HG03139 (cell line): ENCODE data around the gene CDX1.

Source experiments
- ATAC-seq: cut with Tn5 transposase; IDR thresholded peaks from one replicate; pipeline ENCODE4 v1.9.1; 2021; ENCODE audit not compliant: unreplicated experiment

CDX1 gene

GRCh38 chr5:150162142-150162513, 4.5 kb upstream of the CDX1 start:
- ATAC-seq, result no peak

- ATAC-seq, result no peak
Measured at GRCh38 chr5:150163035-150163434, 3.5 kb upstream of the CDX1 start.

GRCh38 chr5:150163547-150164059, 3.0 kb upstream of the CDX1 start:
- ATAC-seq, result no peak

GRCh38 chr5:150164211-150164980, 2.2 kb upstream of the CDX1 start:
- no peak for ATAC-seq

GRCh38 chr5:150166037-150166649, 435 bp upstream of the CDX1 start:
- no peak for ATAC-seq

GRCh38 chr5:150167512-150167850, 903 bp downstream of the CDX1 start:
- ATAC-seq, result no peak

GRCh38 chr5:150167908-150168307, 1.3 kb downstream of the CDX1 start:
- no peak for ATAC-seq

GRCh38 chr5:150168864-150169263, 2.3 kb downstream of the CDX1 start:
- no peak for ATAC-seq

GRCh38 chr5:150172145-150172544, 5.6 kb downstream of the CDX1 start:
- no peak for ATAC-seq

- ATAC-seq, result no peak
Measured at GRCh38 chr5:150172556-150172955, 6.0 kb downstream of the CDX1 start.

GRCh38 chr5:150173161-150173560, 6.6 kb downstream of the CDX1 start:
- ATAC-seq, result no peak

GRCh38 chr5:150174285-150174684, 7.7 kb downstream of the CDX1 start:
- no peak for ATAC-seq

GRCh38 chr5:150175076-150175475, 8.5 kb downstream of the CDX1 start:
- no peak for ATAC-seq

- no peak for ATAC-seq
Measured at GRCh38 chr5:150175536-150175935, 9.0 kb downstream of the CDX1 start.

- no peak for ATAC-seq
Measured at GRCh38 chr5:150176745-150177477, 10.3 kb downstream of the CDX1 start.

- ATAC-seq, result no peak
Measured at GRCh38 chr5:150177721-150178120, 11.1 kb downstream of the CDX1 start.

GRCh38 chr5:150178262-150178661, 11.7 kb downstream of the CDX1 start:
- no peak for ATAC-seq

- no peak for ATAC-seq
Measured at GRCh38 chr5:150179019-150179620, 12.5 kb downstream of the CDX1 start.

- no peak for ATAC-seq
Measured at GRCh38 chr5:150180241-150181026, 13.9 kb downstream of the CDX1 start.

- no peak for ATAC-seq
Measured at GRCh38 chr5:150181027-150181426, 14.4 kb downstream of the CDX1 start.
